IPS-18c (cell line): Measurements from ENCODE around the gene RDM1.

Experiments used
- H3K4me3 ChIP-seq: 2 replicates; pipeline ENCODE4 v1.7.0; 2013; ENCODE audit warnings: low read depth, mild to moderate bottlenecking, low read length, moderate library complexity; ENCODE audit not compliant: insufficient read depth
- H3K9me3 ChIP-seq: one replicate; pipeline ENCODE4 v1.6.1; 2013; ENCODE audit warnings: mild to moderate bottlenecking, low read length, moderate library complexity; ENCODE audit not compliant: control insufficient read depth, insufficient read depth

Gene RDM1

GRCh38 chr17:35890774-35891155 lies 39.8 kb downstream of the RDM1 start:
- Histone ChIP-seq H3K4me3 (no peak overlapping the region), H3K9me3 (no peaks in the 10 kb centered on the region)

GRCh38 chr17:35889818-35890773 lies 40.5 kb downstream of the RDM1 start:
- Histone ChIP-seq H3K9me3 (no peaks in the 10 kb centered on the region), H3K4me3 (no peak overlapping the region)

- Histone ChIP-seq H3K9me3 (no peaks in the 10 kb centered on the region), H3K4me3 (no peak overlapping the region)
Observed at GRCh38 chr17:35889241-35889640, 41.3 kb downstream of the RDM1 start.

GRCh38 chr17:35879773-35880654 lies 50.6 kb downstream of the RDM1 start, which contains the start of gene CCL5:
Gene CCL5, minus strand, starts transcription at chr17:35880360.
- Histone ChIP-seq H3K9me3 (no peaks in the 10 kb centered on the region), H3K4me3 (no peak within 1 kb of the TSS)

GRCh38 chr17:35878361-35878760 lies 52.2 kb downstream of the RDM1 start:
- H3K9me3 ChIP-seq = no peaks in the 10 kb centered on the region
- no peak overlapping the region for H3K4me3 ChIP-seq

- no peak overlapping the region for H3K4me3 ChIP-seq
- no peaks in the 10 kb centered on the region for H3K9me3 ChIP-seq
Observed at GRCh38 chr17:35877345-35878029, 53.1 kb downstream of the RDM1 start.

- Histone ChIP-seq H3K4me3 (no peak overlapping the region), H3K9me3 (no peaks in the 10 kb centered on the region)
Observed at GRCh38 chr17:35876534-35876933, 54.0 kb downstream of the RDM1 start.

- Histone ChIP-seq H3K4me3 (no peak overlapping the region), H3K9me3 (no peaks in the 10 kb centered on the region)
Observed at GRCh38 chr17:35875800-35876139, 54.8 kb downstream of the RDM1 start.

- Histone ChIP-seq H3K9me3 (no peaks in the 10 kb centered on the region), H3K4me3 (no peak overlapping the region)
Observed at GRCh38 chr17:35875072-35875799, 55.3 kb downstream of the RDM1 start.

- no peaks in the 10 kb centered on the region for H3K9me3 ChIP-seq
Observed at GRCh38 chr17:35872196-35872980, 58.2 kb downstream of the RDM1 start.

GRCh38 chr17:35870906-35871819 lies 59.4 kb downstream of the RDM1 start:
- Histone ChIP-seq H3K4me3 (no peak overlapping the region), H3K9me3 (no peaks in the 10 kb centered on the region)

More at GRCh38 chr17:35872196-35872980, 58.2 kb downstream of the RDM1 start:
- H3K4me3 ChIP-seq = no peak overlapping the region

GRCh38 chr17:35868737-35869136 lies 61.8 kb downstream of the RDM1 start, which contains the start of gene HEATR9:
Gene HEATR9, minus strand, starts transcription at chr17:35868891. Its CDS starts 149 bp downstream, at chr17:35868742.
- no peaks in the 10 kb centered on the region for H3K9me3 ChIP-seq
- no peak within 1 kb of the TSS for H3K4me3 ChIP-seq
